Heart right ventricle (tissue), 16 donors: Measurements from ENCODE around the gene WWOX. TPM values are rescaled to one million over a fixed set of nuclear protein-coding genes. Genes with fewer than 3 reads are reported as not detected.
A peak's percentile ranks its signal among the peaks of the same experiment; 100 is the strongest.

Experiments used
- ATAC-seq, 8 donors: fragments of 200-7000 bp; cut with Tn5 transposase; one replicate each; pipeline ENCODE4 v1.9.1; 2020; ENCODE audit warnings: mild to moderate bottlenecking in 8 of 8, moderate library complexity in 8 of 8, moderate number of reproducible peaks in 1 of 8
- DNase-seq, 2 donors: peaks; one replicate each; pipeline ENCODE4 v3.0.0-alpha.2; 2020
- H3K27ac ChIP-seq, 10 donors: fragments of 200-600 bp; sonication (generic) in 2 of 10; one replicate each; pipeline versions ENCODE4 v1.5.0 to v1.8.0; 2020 to 2022; ENCODE audit warnings: mild to moderate bottlenecking in 3 of 10
- H3K27me3 ChIP-seq, 7 donors: fragments of 200-600 bp; one replicate each; pipeline ENCODE4 v1.8.0; 2021 to 2022; ENCODE audit warnings: mild to moderate bottlenecking in 2 of 7
- H3K36me3 ChIP-seq, 9 donors: fragments of 200-600 bp; sonication (generic) in 1 of 9; one replicate each; pipeline versions ENCODE4 v1.5.0 to v1.8.0; 2020 to 2022; ENCODE audit warnings: mild to moderate bottlenecking in 2 of 9
- H3K4me1 ChIP-seq, 9 donors: fragments of 200-600 bp; sonication (generic) in 1 of 9; one replicate each; pipeline versions ENCODE4 v1.5.0 to v1.8.0; 2020 to 2022; ENCODE audit warnings: mild to moderate bottlenecking in 4 of 9
- H3K4me3 ChIP-seq, 10 donors: fragments of 200-600 bp; sonication (generic) in 2 of 10; one replicate each; pipeline versions ENCODE4 v1.5.0 to v1.8.0; 2020 to 2022; ENCODE audit warnings: mild to moderate bottlenecking in 7 of 10, moderate library complexity in 2 of 10
- H3K9me3 ChIP-seq, 11 donors: fragments of 200-600 bp in 10 of 11; sonication (generic) in 2 of 11; one replicate each; pipeline versions ENCODE4 v1.5.0 to v1.8.0; 2013 to 2022; ENCODE audit warnings: mild to moderate bottlenecking in 2 of 11, control low read depth in 1 of 11, moderate library complexity in 1 of 11
- WGBS, 2 donors: extraction: QIAGEN DNeasy Blood & Tissue Kit; methylation state at CpG; one replicate each; pipeline ENCODE4 v1.1.7; 2013; ENCODE audit warnings: inconsistent platforms in 1 of 2; 5-methylcytosine and 5-hydroxymethylcytosine counted together
- intact Hi-C, 10 donors: fragments of 100-400 bp; cut with DNase I; formaldehyde crosslinking; loops; one replicate each; pipeline versions ENCODE4 v1.11.1 to v1.14.2; 2022
- polyA plus RNA-seq, 2 donors: library from polyadenylated mRNA; stranded (reverse); fragments of 200-250 nt; gene quantifications; one replicate each; pipeline ENCODE4 v1.2.3, GENCODE V29; 2013
- total RNA-seq, 10 donors: library from RNA; stranded (reverse); fragmentation: NEBNext Ultra II Directional in 3 of 10; extraction: Animal tissue kit (Norgen Biotek cat#: 25700) in 3 of 10; gene quantifications; one replicate each; pipeline versions ENCODE4 v1.2.1 to v1.2.4, GENCODE V29; 2021 to 2023
- TF ChIP-seq, protein P1 (sequence below), 9 donors: fragments of 200-600 bp; sonication (generic) in 2 of 9; IDR thresholded peaks; one replicate each; pipeline versions ENCODE4 v1.5.0 to v1.8.0; 2021 to 2022; ENCODE audit warnings: antibody characterized with exemption in 9 of 9, mild to moderate bottlenecking in 5 of 9, moderate library complexity in 1 of 9
- donor health status: Arrhythmogenic right ventricular cardiomyopathy.
- donor health status: ischemic (EF 13 %, LVEDD 7.1; RV severe dilation, severe dysfunction).
- donor health status: healthy with polysubstance abuse.
- donor health status: DM: no; HTN: yes; CAD: no.
- donor health status: DM: no; HTN: no; CAD: no.
- donor health status: ischemic (EF 25% LVEDD 6.9; RV normal size, moderate dysfunction).
- donor health status: ischemic (EF 25% LVEDD 5.7; RV mildly dilated, moderate dysfunction).
- donor health status: healthy.
- donor health status: DM: yes; HTN: yes; CAD: no.
- donor health status: Ischemic cardiomyopathy.
- donor health status: ischemic (EF 35%, LVEDD 5.7; RV mildly dilated, moderate dysfunction).
- donor health status: nonischemic (EF 11% LVEDD 7.7; RV severe dilation, severe dysfunction).
- donor health status: DM: yes; HTN: yes; CAD: no.
- donor health status: PGD.
- donor health status: ischemic (EF 29% LVEDD 5.4; RV normal size, mild dysfunction).
- donor health status: nonischemic (EF 23%, LVEDD 6.1; RV moderate dilation, normal function).

The WWOX gene
- total and polyA plus RNA-seq, 12 donors = 4.9 to 15.0 (median 9.9) TPM

DNA sequence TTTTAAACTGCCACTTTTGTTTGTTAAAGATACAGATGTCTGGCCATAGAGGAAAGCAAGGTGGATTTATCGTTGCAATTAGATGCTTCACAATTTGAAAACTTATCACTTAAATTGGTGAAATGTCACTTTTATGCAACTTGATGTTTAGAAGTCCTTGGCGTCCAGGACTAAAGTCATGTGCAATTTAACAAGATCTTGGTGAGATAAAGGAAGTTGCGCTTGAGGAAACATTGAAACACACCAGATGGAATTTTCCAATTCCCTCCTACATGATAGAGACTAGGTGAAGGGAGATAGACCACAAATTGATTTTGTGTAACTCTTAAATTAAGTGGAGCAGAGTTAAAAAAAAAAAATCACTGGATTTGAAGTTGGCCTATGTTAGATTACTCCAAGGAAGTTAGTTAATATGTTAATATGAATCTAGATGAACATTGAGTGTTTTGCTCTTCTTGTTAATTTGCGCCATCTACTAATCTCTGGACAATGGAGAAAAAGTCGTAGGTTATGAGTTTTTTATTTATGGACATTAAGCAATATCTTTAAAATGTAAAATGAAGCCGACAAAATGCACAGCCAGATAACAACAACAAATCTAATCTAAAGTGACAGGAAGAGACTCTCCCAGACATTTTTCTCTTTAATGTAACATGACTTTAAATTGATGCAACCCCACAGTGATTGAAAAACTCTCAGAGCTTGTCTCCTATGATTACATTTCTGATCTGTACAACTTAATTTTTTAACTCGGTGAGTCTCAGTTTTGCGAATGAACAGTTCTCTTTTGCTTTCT is 119.6 kb downstream of the WWOX start:
- ATAC-seq (no peak), DNase-seq (no peak)
- WGBS, 2 donors = 85 to 86% methylated on average over 8 of the region's 8 CpGs
- Histone ChIP-seq H3K4me1 (peaks cover 0 to 12% (median 3%) of the 10 kb centered on the region in 9 donors), H3K9me3 (no peaks in the 10 kb centered on the region), H3K27ac (no peak overlapping the region), H3K36me3 (no peaks in the 10 kb centered on the region), H3K4me3 (no peak overlapping the region), H3K27me3 (no peaks in the 10 kb centered on the region)
- TF ChIP-seq, protein P1, sequence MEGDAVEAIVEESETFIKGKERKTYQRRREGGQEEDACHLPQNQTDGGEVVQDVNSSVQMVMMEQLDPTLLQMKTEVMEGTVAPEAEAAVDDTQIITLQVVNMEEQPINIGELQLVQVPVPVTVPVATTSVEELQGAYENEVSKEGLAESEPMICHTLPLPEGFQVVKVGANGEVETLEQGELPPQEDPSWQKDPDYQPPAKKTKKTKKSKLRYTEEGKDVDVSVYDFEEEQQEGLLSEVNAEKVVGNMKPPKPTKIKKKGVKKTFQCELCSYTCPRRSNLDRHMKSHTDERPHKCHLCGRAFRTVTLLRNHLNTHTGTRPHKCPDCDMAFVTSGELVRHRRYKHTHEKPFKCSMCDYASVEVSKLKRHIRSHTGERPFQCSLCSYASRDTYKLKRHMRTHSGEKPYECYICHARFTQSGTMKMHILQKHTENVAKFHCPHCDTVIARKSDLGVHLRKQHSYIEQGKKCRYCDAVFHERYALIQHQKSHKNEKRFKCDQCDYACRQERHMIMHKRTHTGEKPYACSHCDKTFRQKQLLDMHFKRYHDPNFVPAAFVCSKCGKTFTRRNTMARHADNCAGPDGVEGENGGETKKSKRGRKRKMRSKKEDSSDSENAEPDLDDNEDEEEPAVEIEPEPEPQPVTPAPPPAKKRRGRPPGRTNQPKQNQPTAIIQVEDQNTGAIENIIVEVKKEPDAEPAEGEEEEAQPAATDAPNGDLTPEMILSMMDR (IDR thresholded peaks at IDR 0.05) = no peak
- intact Hi-C loops = no loop called here

DNA sequence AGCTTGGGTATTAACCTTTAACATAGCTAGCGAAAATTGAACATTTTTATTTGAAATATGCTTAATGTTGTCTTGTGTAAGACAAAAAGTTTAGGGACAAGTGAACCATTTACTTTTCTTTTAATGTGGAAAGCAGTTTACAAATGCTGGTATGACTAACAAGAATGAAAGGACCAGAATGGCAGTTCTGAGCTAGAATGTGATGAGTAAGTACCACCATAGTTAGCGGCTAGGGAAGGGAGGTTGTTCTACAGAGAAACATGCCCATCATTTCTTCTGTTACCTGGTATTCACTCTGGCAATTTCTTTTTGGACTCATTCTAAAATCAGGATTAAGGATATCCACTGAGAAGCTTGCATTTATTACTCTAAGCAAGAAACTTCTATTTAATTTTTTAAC is 121.1 kb downstream of the WWOX start:
- Histone ChIP-seq H3K27me3 (no peaks in the 10 kb centered on the region), H3K9me3 (no peaks in the 10 kb centered on the region), H3K36me3 (no peaks in the 10 kb centered on the region), H3K4me3 (no peak overlapping the region), H3K27ac (no peak overlapping the region), H3K4me1 (peaks cover 0 to 12% (median 3%) of the 10 kb centered on the region in 9 donors)
- 98% methylated on average over 2 of the region's 2 CpGs for WGBS, 2 donors
- intact Hi-C loops = no loop called here
- TF ChIP-seq, protein P1 (IDR thresholded peaks at IDR 0.05) = no peak
- ATAC-seq (no peak), DNase-seq (no peak)

DNA sequence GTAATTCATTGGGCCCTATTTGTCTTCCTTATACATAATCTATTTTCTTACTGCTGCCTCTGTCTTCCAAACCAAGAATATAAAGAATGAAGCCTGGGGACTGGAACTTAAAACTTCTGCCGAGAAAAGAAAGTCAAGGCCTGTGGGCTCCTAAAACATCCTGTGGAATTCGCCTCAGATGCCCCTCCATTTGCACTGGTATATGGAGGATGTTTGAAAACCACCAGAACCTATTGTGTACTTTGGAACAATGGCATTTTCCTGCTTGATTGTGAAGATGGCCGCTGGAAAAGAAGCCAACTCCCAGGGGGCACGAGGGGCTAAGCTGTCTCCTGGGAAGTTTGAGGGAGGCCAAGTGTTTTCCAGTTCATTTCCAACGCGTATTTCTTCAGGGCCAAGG is 122.4 kb downstream of the WWOX start:
- intact Hi-C loops = no loop called here
- peak in 2 of 8 donors; percentile 25 to 47 for ATAC-seq
- Histone ChIP-seq H3K9me3 (no peaks in the 10 kb centered on the region), H3K4me3 (no peak overlapping the region), H3K27me3 (no peaks in the 10 kb centered on the region), H3K4me1 (peaks cover 0 to 12% (median 3%) of the 10 kb centered on the region in 9 donors), H3K36me3 (no peaks in the 10 kb centered on the region), H3K27ac (peak overlapping the region in 1 of 10 donors; percentile 33)
- TF ChIP-seq, protein P1 (IDR thresholded peaks at IDR 0.05) = no peak
- 52 to 57% methylated on average over 6 of the region's 6 CpGs for WGBS, 2 donors
- DNase-seq = no peak

DNA sequence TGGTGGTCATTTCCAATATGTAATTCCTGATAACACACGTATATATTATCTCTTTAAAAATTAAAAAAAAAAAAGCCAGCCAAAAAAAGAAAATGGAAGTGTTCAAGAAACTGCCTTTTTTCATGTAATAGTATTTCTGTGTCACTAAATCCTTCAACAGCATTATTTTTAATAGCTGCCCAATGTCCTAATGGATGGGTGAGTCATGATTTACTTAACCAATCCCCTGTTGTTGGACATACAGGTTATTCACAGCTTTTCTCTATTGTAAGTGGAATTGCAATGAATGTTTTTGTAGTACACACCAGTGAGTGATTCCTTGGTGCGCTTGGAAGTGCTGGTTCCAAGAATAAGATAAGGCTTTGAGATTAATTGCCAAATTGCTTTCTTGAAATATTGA is 124.9 kb downstream of the WWOX start:
- Histone ChIP-seq H3K36me3 (no peaks in the 10 kb centered on the region), H3K9me3 (no peaks in the 10 kb centered on the region), H3K4me3 (no peak overlapping the region), H3K27me3 (no peaks in the 10 kb centered on the region), H3K27ac (no peak overlapping the region), H3K4me1 (peaks cover 0 to 12% (median 4%) of the 10 kb centered on the region in 9 donors)
- TF ChIP-seq, protein P1 (IDR thresholded peaks at IDR 0.05) = no peak
- ATAC-seq (no peak), DNase-seq (no peak)
- WGBS, 2 donors = 74 to 79% methylated on average over 2 of the region's 2 CpGs
- intact Hi-C loops = no loop called here
